PC-9 (cell line): Measurements from ENCODE around the gene ROMO1.

Experiments used
- EZH2 ChIP-seq: fragments of 200-600 bp; sonication (generic); IDR thresholded peaks from 2 replicates; pipeline ENCODE4 v1.8.0; 2017; ENCODE audit warnings: antibody characterized with exemption, low read depth
- TF ChIP-seq, protein P1 (sequence below): fragments of 200-600 bp; sonication (generic); conservative IDR thresholded peaks from 2 replicates; pipeline ENCODE4 v1.6.1; 2017; ENCODE audit warnings: mixed run types, antibody characterized with exemption, mild to moderate bottlenecking, moderate library complexity

DNA sequence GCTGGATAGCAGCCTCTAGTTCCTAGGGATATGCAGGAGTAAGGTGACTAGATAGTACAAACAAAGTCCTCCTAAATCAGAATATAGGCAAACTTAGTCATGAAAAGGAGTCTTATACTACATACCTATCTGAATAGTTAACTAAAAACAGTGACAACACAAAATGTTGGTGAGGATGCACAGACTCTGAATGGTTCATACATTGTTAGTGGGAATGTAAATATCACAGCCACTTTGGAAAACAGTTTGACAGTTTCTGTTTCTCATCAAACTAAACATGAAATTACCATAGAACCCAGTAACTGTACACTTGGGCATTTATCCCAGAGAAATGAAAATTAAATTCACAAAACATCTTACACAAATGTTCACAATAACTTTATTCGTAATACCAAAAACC is 17.2 kb upstream of the ROMO1 start:
- TF ChIP-seq, protein P1, sequence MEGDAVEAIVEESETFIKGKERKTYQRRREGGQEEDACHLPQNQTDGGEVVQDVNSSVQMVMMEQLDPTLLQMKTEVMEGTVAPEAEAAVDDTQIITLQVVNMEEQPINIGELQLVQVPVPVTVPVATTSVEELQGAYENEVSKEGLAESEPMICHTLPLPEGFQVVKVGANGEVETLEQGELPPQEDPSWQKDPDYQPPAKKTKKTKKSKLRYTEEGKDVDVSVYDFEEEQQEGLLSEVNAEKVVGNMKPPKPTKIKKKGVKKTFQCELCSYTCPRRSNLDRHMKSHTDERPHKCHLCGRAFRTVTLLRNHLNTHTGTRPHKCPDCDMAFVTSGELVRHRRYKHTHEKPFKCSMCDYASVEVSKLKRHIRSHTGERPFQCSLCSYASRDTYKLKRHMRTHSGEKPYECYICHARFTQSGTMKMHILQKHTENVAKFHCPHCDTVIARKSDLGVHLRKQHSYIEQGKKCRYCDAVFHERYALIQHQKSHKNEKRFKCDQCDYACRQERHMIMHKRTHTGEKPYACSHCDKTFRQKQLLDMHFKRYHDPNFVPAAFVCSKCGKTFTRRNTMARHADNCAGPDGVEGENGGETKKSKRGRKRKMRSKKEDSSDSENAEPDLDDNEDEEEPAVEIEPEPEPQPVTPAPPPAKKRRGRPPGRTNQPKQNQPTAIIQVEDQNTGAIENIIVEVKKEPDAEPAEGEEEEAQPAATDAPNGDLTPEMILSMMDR: no peak
- no peak for TF ChIP-seq EZH2
